Frontal cortex (tissue), 4 donors: Measurements from ENCODE around the gene LSM12. TPM values are rescaled to one million over a fixed set of nuclear protein-coding genes. Genes with fewer than 3 reads are reported as not detected.
"Not testable (repeated sequence)": the region's sequence is repeated elsewhere in the genome, so short reads cannot be mapped to it uniquely, and the experiment has no call there.

Experiments
- DNase-seq, 2 donors: peaks; one replicate each; pipeline ENCODE4 v3.0.0; 2012; ENCODE audit warnings: low spot score in 2 of 2
- FAIRE-seq: peaks from 2 replicates; lab custom pipeline; 2012; peaks lifted over from hg19 to GRCh38; lab: Jason Lieb, UNC
- total RNA-seq: library from RNA; depleted of rRNA; stranded (reverse); fragments of >200 nt; gene quantifications from one replicate; pipeline ENCODE4 v1.2.3, GENCODE V29; 2014
- donor health status: control.
- donor health status: control.
- donor health status: control.

LSM12 gene
- 26.5 TPM for total RNA-seq

DNA sequence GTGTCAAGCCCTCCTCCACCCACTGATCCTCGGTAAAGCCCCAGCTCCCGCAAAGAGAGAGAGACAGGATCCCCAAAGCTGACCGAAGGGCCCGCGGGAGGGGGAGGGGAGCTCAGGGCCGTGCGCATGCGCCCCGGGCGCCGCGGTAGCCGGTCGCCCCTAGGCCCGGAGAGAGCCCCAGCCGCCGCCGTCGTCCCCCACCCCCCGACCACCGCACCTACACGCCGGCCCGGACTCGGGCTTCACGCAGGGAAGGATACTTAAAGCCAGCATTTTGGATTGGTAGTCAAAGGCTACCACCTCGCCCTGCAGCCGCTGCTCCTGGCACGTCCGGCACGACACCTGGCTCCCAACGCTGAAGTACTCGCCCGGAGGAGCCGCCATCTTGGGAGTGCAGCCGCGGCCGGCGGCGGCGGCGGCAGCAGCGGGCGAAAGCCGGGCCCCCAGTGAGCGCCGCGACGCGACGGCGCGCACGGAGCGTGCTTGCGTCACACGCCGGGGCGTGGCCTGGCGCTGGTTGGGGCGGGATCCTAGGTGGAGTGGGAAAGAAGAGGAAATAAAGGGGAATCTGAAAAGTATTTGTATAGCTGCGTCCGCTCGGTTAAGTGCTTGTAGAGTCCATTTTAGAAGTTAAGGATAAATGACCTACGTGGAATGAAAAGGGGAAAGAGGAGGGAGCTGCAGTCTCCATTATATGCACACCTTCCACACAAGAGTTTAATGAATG is at the start of gene LSM12:
Gene LSM12, minus strand, starts transcription at position 468 of the 727 bp plus-strand sequence. Its CDS starts 84 bp downstream, at position 384.
- DNase-seq: peak; percentile 91 to 92
- no peak for FAIRE-seq

DNA sequence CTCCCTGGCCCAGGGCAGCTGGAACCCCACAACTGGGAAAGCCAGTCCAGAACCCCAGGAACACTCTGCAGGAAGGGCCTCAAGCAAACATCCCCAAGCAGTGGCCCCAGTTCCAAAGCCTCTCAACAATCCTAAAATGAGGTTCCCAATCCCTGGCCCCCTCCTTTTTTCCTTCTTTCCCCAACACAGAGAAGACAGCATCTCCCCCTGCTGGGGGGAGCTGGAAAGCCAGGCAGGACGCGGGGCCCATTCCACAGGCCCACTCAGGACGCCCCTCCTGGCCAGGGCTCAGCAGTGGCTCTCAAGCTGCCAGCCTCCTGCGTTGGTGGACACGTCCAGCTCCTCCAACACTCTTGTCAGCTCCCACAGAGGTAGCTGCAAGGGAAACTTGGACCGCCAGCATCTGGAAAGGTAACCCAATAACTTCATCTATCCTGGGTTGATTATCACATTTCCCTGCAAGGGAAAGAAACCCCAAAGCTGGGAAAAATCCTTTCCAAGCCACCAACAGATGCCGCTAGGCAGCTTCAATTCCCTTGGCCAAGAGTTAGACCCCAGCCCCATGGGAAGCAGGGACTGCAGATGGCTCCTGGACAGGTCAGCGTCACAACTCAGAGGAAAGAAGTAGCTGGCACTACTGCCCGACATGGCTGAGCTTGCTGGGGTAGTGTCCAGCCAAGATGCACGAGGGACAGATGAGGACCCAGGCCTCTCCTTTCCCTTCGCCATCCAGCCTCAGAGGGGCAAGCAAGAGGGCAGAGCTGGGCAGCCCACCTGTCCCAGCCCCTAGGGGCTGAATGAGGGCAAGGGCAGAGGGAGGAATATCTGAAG is 49.3 kb upstream of the LSM12 start:
- DNase-seq: no peak
- FAIRE-seq: no peak

- DNase-seq (no peak), FAIRE-seq (no peak)
These were observed 47.7 kb upstream of the LSM12 start for GRCh38 chr17:44113868-44114840.

GRCh38 chr17:44113382-44113781 is 46.9 kb upstream of the LSM12 start:
- DNase-seq (no peak), FAIRE-seq (no peak)

DNA sequence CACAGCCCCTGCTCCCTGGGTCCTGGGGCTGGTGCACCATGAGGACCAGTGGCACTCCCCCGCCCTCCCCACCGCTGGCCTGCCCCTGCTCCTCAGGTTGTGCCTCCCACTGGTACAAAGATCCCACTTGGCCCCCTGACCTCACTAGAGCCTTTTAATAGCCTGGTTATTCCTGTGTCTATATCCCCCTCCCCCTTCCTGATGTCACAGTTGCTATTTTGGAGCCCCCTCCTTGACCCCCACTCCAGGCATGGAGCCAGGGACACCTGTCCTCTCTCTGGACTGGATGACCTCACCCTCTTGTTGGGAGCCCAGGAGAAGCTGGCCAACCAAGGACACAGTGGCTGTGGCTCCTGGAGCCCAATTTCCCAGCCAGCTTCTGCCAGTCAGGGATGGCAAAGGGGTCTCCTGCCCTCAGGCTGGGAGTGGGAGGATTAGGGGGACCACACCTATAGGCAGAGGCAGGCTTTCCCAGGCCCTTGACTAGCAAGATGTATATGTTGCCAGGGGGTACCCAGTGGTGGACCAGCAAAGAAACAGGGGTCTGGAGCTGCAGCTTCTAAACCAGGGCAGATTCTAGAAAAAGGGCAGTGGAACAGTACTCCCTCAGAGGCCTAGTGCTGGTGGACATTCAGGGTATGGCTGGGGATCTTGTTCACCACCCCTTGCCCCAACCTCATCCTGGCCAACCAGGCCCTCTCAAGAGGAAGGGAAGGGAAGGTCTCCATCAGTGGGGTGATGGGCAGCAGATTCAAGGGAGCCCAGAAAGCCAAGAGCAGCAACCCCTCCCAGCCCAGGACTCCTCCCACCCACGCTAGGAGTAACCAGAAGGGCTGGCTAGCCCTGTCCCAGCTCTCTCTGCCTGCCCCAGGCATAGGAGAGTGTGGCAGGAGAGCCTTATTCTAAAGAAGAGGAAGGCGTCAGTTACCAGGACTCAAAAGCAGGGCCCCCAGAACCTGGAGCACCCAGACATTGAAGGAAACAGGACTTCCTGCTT is 46.1 kb upstream of the LSM12 start:
- no peak for DNase-seq
- no peak for FAIRE-seq

- no peak for FAIRE-seq
- DNase-seq: no peak
These were observed 45.3 kb upstream of the LSM12 start for GRCh38 chr17:44111777-44112176.

- DNase-seq (peak; percentile 84 to 92), FAIRE-seq (no peak)
These were observed 44.6 kb upstream of the LSM12 start for GRCh38 chr17:44110823-44111633.

- FAIRE-seq: no peak
- DNase-seq: no peak
These were observed 43.7 kb upstream of the LSM12 start for GRCh38 chr17:44110011-44110686.

- FAIRE-seq: no peak
- no peak for DNase-seq
These were observed 42.8 kb upstream of the LSM12 start for GRCh38 chr17:44109312-44109630.

DNA sequence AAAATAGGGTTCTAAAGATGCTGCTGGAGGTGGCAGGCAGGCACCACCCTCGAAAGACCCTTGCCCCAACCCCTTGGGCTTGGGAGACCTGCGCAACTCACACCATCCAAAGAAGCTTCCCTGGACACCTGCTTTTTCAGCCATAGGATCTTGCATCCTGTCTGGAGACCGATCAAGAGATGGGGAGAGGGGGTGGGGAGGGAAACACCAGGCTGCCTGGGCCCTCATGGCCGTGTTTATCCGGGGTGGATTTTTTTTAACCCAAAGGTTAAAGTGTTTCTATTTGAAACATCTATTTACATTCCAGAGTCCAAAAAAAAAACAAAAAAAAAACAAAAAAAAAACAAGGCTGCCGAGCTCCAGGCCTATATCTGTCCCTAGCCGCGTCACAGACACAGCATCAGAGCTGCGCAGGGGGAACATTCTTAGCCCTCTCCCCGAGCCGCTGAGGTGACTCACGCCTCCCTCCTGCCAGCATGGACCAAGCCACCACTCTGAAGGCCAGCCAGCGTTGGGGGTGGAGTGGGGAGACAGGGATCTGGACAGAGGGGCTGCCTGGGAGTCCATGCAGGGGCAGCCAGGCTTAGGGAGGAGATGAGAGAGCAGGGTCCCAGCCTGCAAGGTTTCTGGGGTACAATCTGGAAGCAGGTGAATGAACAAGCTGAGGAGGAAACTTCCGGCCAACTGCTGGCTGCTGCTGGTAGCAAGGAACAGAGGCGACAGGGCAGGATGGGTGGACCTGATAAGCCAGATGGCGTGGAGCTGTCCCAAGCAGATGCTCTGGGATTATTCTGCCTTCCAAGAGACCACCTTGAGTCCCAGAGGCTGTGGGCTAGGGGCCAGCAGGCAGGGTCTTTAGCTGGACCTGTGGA is 42.2 kb upstream of the LSM12 start:
- peak in 1 of 2 donors; percentile 76 for DNase-seq
- no peak for FAIRE-seq

DNA sequence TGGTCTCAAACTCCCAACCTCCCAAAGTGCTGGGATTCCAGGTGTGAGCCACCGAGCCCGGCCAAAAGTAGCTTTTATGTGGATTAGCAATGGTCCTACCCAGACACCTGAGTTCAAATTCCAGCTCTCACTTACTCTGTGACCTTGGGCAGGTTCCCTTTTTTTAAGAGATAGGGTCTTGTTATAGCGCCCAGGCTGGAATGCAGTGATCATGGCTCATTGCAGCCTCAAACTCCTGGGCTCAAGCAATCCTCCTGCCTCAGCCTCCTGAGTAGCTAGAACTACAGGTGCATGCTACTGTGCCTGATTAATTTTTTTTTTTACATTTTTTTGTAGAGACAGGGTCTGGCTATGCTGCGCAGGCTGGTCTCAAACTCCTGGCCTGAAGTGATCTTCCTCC is 40.3 kb upstream of the LSM12 start:
- FAIRE-seq (no peak), DNase-seq (no peak)

- DNase-seq: no peak
- no peak for FAIRE-seq
These were observed 39.5 kb upstream of the LSM12 start for GRCh38 chr17:44105941-44106340.

- no peak for DNase-seq
- no peak for FAIRE-seq
These were observed 39.0 kb upstream of the LSM12 start for GRCh38 chr17:44105483-44105882.

- FAIRE-seq (no peak), DNase-seq (no peak)
These were observed 36.6 kb upstream of the LSM12 start for GRCh38 chr17:44102849-44103622.

DNA sequence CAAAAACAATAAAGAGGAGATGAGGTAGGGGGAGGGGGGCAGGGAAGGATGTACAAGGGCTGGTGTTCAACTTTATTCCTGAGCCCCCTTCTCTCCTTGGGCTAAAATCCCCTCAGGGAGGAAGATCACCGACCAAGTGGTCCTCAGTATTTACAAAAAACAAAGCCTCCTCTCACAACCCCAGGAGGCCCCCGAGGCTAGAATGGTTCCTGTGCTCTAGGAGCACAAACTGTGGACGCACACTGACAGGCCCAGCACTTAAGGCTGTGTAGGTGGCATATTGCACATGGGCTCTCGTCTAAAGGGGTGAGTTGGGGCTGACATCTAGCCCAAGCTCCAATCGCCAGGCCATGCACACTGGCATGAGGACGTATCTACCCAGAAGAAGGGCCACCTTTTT is 35.4 kb upstream of the LSM12 start:
- FAIRE-seq, DNase-seq: not testable (repeated sequence)
